ENCODE results near the gene KCNIP4. TPM values are rescaled to one million over a fixed set of nuclear protein-coding genes. Genes with fewer than 3 reads are reported as not detected.

The KCNIP4 gene
- total RNA-seq, 1 donor from 2014 or later: not detected

DNA sequence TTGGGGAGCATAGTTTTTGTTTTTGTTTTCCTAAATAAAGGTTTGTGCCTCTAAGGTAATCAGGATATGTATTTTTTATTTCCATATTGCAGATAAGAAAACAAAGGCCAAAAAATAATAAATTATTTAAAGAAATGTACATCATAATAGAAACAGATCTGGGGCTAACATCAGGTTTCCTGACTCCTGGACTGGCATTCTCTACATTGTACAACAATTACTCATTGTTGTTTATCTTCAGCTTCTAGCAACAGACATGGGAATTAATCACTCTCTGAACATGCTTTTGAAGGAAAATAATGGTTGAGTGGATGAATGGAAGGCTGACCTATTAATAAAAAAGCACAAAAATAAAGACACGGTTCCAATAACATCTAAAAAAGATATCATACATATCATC, 146.2 kb downstream of the KCNIP4 start:
- no peak for DNase-seq
- no peaks in the 10 kb centered on the region for H3K36me3 Mint-ChIP-seq (ENCODE audit: low read depth)
- CTCF ChIA-PET: no interaction called here
- H3K4me3 Mint-ChIP-seq: no peak overlapping the region
- H3K27ac Mint-ChIP-seq: no peak overlapping the region
- no peak for ATAC-seq (ENCODE audit: low read depth)
- intact Hi-C loops (cut with micrococcal nuclease): no loop called here
- POLR2A ChIA-PET: no interaction called here
- H3K27me3 Mint-ChIP-seq: no peaks in the 10 kb centered on the region
- no peaks in the 10 kb centered on the region for H3K9me3 Mint-ChIP-seq
- TF ChIP-seq, protein P1, sequence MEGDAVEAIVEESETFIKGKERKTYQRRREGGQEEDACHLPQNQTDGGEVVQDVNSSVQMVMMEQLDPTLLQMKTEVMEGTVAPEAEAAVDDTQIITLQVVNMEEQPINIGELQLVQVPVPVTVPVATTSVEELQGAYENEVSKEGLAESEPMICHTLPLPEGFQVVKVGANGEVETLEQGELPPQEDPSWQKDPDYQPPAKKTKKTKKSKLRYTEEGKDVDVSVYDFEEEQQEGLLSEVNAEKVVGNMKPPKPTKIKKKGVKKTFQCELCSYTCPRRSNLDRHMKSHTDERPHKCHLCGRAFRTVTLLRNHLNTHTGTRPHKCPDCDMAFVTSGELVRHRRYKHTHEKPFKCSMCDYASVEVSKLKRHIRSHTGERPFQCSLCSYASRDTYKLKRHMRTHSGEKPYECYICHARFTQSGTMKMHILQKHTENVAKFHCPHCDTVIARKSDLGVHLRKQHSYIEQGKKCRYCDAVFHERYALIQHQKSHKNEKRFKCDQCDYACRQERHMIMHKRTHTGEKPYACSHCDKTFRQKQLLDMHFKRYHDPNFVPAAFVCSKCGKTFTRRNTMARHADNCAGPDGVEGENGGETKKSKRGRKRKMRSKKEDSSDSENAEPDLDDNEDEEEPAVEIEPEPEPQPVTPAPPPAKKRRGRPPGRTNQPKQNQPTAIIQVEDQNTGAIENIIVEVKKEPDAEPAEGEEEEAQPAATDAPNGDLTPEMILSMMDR (IDR thresholded peaks at IDR 0.05): no peak
- no peaks in the 10 kb centered on the region for H3K4me1 Mint-ChIP-seq

DNA sequence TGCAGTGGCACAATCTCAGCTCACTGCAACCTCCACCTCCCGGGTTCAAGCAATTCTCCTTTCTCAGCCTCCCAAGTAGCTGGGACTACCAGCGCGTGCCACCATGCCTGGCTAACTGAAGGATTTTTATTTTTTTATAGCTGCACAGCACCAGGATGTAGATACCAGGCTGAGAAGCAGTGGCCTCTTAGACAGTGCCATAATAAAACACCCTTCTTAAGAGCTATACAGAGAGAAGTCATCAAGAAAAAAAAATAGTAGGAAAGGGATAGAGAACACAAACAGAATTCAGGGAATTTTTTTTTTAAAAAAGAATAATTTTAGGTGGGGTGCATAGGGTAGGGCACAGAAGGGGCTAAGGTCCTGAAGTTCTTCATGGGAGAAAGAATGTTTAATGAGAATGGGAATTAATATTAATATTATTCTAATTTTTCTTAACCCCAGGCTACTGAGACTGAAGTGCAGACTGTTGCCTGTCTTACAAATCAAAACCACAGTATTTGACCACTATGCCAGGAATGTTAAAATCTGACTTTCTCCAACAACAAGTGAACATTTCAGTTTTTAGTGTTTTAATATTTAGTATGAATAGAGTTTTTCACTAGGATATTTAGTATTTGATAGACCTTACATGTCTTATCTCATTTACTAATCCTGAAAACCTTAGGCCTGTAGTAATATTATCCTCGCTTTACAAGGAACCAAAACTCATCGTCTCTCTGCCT, 146.7 kb downstream of the KCNIP4 start:
- no peak for DNase-seq
- intact Hi-C loops (cut with micrococcal nuclease): no loop called here
- Mint-ChIP-seq H3K27me3 (no peaks in the 10 kb centered on the region), H3K4me3 (no peak overlapping the region), H3K9me3 (no peaks in the 10 kb centered on the region), H3K36me3 (ENCODE audit: low read depth) (no peaks in the 10 kb centered on the region), H3K4me1 (no peaks in the 10 kb centered on the region), H3K27ac (no peak overlapping the region)
- TF ChIP-seq, protein P1 (IDR thresholded peaks at IDR 0.05): no peak
- POLR2A ChIA-PET: no interaction called here
- ATAC-seq (ENCODE audit: low read depth): no peak
- CTCF ChIA-PET: interaction anchor here (0.9 kb wide), 1 partner anchor 13 kb away, joined by 3 read pairs; no protein-coding TSS in a partner anchor

DNA sequence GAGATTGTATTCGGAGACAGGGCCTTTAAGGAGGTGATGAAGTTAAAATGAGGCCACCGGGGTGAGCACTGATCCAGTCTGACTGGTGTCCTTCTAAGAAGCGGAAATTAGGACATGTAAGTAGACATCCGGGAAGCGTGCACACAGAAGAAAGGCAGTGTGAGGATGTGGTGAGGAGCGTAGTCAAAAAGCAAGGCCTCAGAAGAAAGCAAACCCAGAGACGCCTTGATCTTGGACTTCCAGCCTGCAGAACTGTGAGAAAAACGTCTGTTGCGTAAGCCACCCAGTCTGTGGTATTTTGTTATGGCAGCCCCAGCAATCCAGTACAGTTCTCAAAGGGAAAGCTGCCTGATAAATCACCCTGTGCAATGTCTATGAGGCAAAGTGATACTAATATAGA, 153.5 kb downstream of the KCNIP4 start:
- ChIA-PET CTCF (no interaction called here), POLR2A (no interaction called here)
- TF ChIP-seq, protein P1 (IDR thresholded peaks at IDR 0.05): no peak
- Mint-ChIP-seq H3K36me3 (ENCODE audit: low read depth) (no peaks in the 10 kb centered on the region), H3K27me3 (no peaks in the 10 kb centered on the region), H3K27ac (no peak overlapping the region), H3K4me3 (no peak overlapping the region), H3K9me3 (no peaks in the 10 kb centered on the region), H3K4me1 (no peaks in the 10 kb centered on the region)
- intact Hi-C loops (cut with micrococcal nuclease): no loop called here
- ATAC-seq (ENCODE audit: low read depth) (no peak), DNase-seq (no peak)

DNA sequence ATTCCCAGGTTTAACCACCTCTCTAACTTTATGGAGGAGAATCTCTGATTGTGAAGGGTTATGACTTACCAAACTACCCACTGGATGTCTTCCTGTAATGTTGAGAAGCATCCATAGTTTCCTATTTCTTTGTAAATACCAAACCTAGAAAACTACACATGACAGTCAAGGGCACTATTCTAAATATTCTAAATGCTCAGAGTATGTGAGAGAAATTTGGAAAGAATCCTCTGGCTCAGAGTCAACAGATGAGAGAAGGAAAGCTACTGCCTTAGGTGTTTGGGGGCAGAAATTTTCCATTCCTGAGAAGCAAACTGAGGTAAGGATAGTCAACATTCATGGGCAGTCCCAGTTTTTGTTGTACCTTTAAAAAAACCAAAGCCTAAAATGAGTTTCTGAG, 155.8 kb downstream of the KCNIP4 start:
- TF ChIP-seq, protein P1 (IDR thresholded peaks at IDR 0.05): no peak
- ATAC-seq (ENCODE audit: low read depth): no peak
- Mint-ChIP-seq H3K27ac (no peak overlapping the region), H3K4me3 (no peak overlapping the region), H3K36me3 (ENCODE audit: low read depth) (no peaks in the 10 kb centered on the region), H3K4me1 (no peaks in the 10 kb centered on the region), H3K9me3 (no peaks in the 10 kb centered on the region), H3K27me3 (no peaks in the 10 kb centered on the region)
- ChIA-PET CTCF (no interaction called here), POLR2A (no interaction called here)
- intact Hi-C loops (cut with micrococcal nuclease): no loop called here
- DNase-seq: no peak

DNA sequence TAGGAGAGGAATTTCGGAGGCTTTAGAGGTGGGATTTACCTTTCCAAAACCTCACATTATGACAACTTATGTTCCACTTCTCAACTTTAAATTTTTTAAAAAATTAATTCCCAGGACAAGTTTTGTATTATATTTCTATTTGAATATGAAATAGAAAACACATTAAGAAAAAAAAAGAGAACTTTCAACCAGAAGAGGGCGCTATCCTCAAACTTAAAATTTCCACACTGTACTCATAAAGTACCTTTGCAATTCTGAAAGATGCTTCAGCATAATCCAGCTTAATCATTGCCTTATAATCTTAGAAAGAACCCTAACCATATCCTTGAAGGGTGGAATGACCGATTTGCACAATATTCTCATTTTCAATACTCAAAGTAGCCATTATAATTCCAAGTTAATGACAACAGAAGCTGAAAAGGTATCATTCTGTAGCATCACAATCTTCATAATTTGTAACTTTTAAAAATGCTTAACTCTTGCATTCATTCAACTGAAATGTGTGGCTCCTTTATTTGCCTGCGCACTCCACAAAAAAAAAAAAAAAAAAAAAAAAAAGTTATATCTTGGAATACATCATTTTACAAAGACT, 158.0 kb downstream of the KCNIP4 start:
- H3K36me3 Mint-ChIP-seq (ENCODE audit: low read depth): no peaks in the 10 kb centered on the region

More for the DNA sequence above, 158.0 kb downstream of the KCNIP4 start:
- ChIA-PET POLR2A (no interaction called here), CTCF (interaction anchor here (1.3 to 1.7 kb wide), 3 partner anchors 12 to 598 kb away, joined by 3 to 8 read pairs (median 5); no protein-coding TSS in a partner anchor)
- H3K27me3 Mint-ChIP-seq: no peaks in the 10 kb centered on the region
- H3K9me3 Mint-ChIP-seq: no peaks in the 10 kb centered on the region
- TF ChIP-seq, protein P1 (IDR thresholded peaks at IDR 0.05): no peak
- no peak for DNase-seq
- no peaks in the 10 kb centered on the region for H3K4me1 Mint-ChIP-seq
- no peak overlapping the region for H3K4me3 Mint-ChIP-seq
- H3K27ac Mint-ChIP-seq: no peak overlapping the region
- intact Hi-C loops (cut with micrococcal nuclease): no loop called here
- no peak for ATAC-seq (ENCODE audit: low read depth)
